ENCODE measurements around the gene PRDM16. TPM values are rescaled to one million over a fixed set of nuclear protein-coding genes. Genes with fewer than 3 reads are reported as not detected.

Gene PRDM16
- total RNA-seq, 1 donor from 2014 or later: not detected

DNA sequence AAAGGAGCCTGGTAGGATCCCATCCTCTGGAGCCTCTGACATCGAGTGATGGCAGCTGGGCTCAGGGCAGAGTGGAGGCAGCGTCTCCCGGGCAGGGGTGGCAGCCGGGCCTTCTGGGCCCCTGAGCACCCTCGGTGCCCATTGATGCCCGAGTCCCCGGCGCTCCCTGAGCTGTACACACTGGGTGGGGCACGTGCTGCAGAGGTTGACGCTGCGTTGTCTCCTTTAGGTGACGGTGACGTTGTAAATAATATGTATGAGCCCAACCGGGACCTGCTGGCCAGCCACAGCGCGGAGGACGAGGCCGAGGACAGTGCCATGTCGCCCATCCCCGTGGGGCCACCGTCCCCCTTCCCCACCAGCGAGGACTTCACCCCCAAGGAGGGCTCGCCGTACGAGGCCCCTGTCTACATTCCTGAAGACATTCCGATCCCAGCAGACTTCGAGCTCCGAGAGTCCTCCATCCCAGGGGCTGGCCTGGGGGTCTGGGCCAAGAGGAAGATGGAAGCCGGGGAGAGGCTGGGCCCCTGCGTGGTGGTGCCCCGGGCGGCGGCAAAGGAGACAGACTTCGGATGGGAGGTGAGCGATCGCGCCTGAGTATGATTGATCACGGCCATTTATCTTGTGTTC lies 117.0 kb downstream of the PRDM16 start:
- peaks cover 2% of the 10 kb centered on the region for H3K27me3 Mint-ChIP-seq (ENCODE audit: low read depth)
- H3K27ac Mint-ChIP-seq: no peak overlapping the region

GRCh38 chr1:3186526-3186921 lies 117.5 kb downstream of the PRDM16 start:
- no peak for DNase-seq (ENCODE audit: low spot score)
- Mint-ChIP-seq H3K4me3 (ENCODE audit: low read depth) (no peak overlapping the region), H3K27ac (no peak overlapping the region), H3K4me1 (ENCODE audit: low read depth) (no peaks in the 10 kb centered on the region), H3K27me3 (ENCODE audit: low read depth) (peaks cover 2% of the 10 kb centered on the region), H3K36me3 (ENCODE audit: low read depth) (no peaks in the 10 kb centered on the region), H3K9me3 (no peaks in the 10 kb centered on the region)
- intact Hi-C loops (cut with micrococcal nuclease): no loop called here

More for the DNA sequence above, 117.0 kb downstream of the PRDM16 start:
- no peaks in the 10 kb centered on the region for H3K36me3 Mint-ChIP-seq (ENCODE audit: low read depth)
- H3K4me1 Mint-ChIP-seq (ENCODE audit: low read depth): no peaks in the 10 kb centered on the region
- DNase-seq (ENCODE audit: low spot score): no peak
- no peaks in the 10 kb centered on the region for H3K9me3 Mint-ChIP-seq
- intact Hi-C loops (cut with micrococcal nuclease): no loop called here
- H3K4me3 Mint-ChIP-seq (ENCODE audit: low read depth): no peak overlapping the region

- intact Hi-C loops (cut with micrococcal nuclease): no loop called here
- H3K9me3 Mint-ChIP-seq: no peaks in the 10 kb centered on the region
- no peak for DNase-seq (ENCODE audit: low spot score)
- no peaks in the 10 kb centered on the region for H3K36me3 Mint-ChIP-seq (ENCODE audit: low read depth)
- no peaks in the 10 kb centered on the region for H3K4me1 Mint-ChIP-seq (ENCODE audit: low read depth)
- no peak overlapping the region for H3K4me3 Mint-ChIP-seq (ENCODE audit: low read depth)
- peaks cover 2% of the 10 kb centered on the region for H3K27me3 Mint-ChIP-seq (ENCODE audit: low read depth)
- H3K27ac Mint-ChIP-seq: no peak overlapping the region
Measured at GRCh38 chr1:3187415-3188149, 118.6 kb downstream of the PRDM16 start.

GRCh38 chr1:3188150-3188971 lies 119.4 kb downstream of the PRDM16 start:
- Mint-ChIP-seq H3K27ac (no peak overlapping the region), H3K36me3 (ENCODE audit: low read depth) (no peaks in the 10 kb centered on the region), H3K27me3 (ENCODE audit: low read depth) (peaks cover 2% of the 10 kb centered on the region), H3K9me3 (no peaks in the 10 kb centered on the region), H3K4me3 (ENCODE audit: low read depth) (no peak overlapping the region), H3K4me1 (ENCODE audit: low read depth) (no peaks in the 10 kb centered on the region)
- DNase-seq (ENCODE audit: low spot score): no peak
- intact Hi-C loops (cut with micrococcal nuclease): no loop called here

DNA sequence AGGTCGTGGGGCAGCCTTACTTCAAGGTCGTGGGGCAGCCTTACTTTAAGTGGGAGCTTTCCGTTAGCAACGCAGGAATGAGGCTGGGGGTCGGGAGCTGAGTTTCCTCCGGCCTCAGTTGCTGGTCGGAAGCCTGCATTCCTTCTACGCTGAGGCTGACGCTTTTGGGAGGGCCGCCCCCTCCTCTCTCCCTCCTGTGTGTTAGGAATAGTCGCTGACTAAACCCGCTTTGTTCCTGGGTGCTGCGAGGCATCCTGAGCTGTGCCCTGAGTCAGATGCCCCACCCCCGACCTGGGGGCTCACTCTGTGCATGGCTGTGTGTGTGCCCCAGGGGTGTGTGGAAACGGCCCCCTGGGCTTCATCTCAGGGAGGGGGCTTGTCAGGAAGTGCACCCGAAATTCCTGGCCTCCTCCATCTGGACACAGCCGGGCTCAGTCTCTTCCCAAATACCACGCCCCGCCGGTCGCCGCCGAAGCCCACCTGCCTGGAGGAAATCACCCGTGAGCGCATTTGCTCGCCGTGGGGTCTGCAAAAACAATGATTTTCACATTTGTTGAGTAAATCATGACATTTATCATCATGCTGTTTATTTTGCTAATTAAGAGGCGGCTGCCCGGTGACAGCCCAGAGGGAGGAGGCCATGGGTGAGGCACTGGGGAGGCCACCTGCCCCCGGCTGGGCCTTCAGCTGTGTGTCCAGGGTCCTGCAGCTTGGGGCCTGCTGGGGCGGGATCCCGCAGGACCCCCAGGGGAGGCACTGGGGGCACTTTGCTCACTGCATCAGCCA lies 121.4 kb downstream of the PRDM16 start:
- Mint-ChIP-seq H3K36me3 (ENCODE audit: low read depth) (no peaks in the 10 kb centered on the region), H3K4me3 (ENCODE audit: low read depth) (no peak overlapping the region), H3K4me1 (ENCODE audit: low read depth) (no peaks in the 10 kb centered on the region), H3K27me3 (ENCODE audit: low read depth) (no peaks in the 10 kb centered on the region), H3K27ac (no peak overlapping the region), H3K9me3 (no peaks in the 10 kb centered on the region)
- intact Hi-C loops (cut with micrococcal nuclease): no loop called here
- no peak for DNase-seq (ENCODE audit: low spot score)

- Mint-ChIP-seq H3K4me3 (ENCODE audit: low read depth) (no peak overlapping the region), H3K4me1 (ENCODE audit: low read depth) (no peaks in the 10 kb centered on the region), H3K27ac (no peak overlapping the region), H3K9me3 (no peaks in the 10 kb centered on the region), H3K27me3 (ENCODE audit: low read depth) (no peaks in the 10 kb centered on the region), H3K36me3 (ENCODE audit: low read depth) (no peaks in the 10 kb centered on the region)
- intact Hi-C loops (cut with micrococcal nuclease): no loop called here
- DNase-seq (ENCODE audit: low spot score): no peak
Measured at GRCh38 chr1:3192361-3192760, 123.4 kb downstream of the PRDM16 start.

DNA sequence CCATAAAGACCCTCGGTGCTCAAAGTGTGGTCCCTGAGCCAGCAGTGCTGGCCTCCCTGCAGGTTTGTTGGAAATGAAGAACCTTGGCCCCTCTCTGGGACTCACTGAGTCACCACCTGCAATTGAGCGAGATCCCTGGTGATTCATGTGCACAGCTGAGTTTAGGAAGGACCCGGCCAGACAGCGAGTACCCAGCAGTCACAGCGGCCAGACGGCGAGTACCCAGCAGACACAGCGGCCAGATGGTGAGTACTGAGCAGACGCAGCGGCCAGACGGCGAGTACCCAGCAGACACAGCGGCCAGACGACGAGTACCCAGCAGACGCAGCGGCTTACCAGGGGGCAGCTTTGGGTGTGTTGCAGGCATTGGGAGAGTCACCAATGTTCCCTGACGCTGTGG lies 123.8 kb downstream of the PRDM16 start:
- H3K27ac Mint-ChIP-seq: no peak overlapping the region
- DNase-seq (ENCODE audit: low spot score): no peak
- intact Hi-C loops (cut with micrococcal nuclease): no loop called here
- no peaks in the 10 kb centered on the region for H3K36me3 Mint-ChIP-seq (ENCODE audit: low read depth)
- no peaks in the 10 kb centered on the region for H3K27me3 Mint-ChIP-seq (ENCODE audit: low read depth)
- no peak overlapping the region for H3K4me3 Mint-ChIP-seq (ENCODE audit: low read depth)
- H3K9me3 Mint-ChIP-seq: no peaks in the 10 kb centered on the region
- no peaks in the 10 kb centered on the region for H3K4me1 Mint-ChIP-seq (ENCODE audit: low read depth)

- Mint-ChIP-seq H3K27me3 (ENCODE audit: low read depth) (no peaks in the 10 kb centered on the region), H3K36me3 (ENCODE audit: low read depth) (no peaks in the 10 kb centered on the region), H3K9me3 (no peaks in the 10 kb centered on the region), H3K4me1 (ENCODE audit: low read depth) (no peaks in the 10 kb centered on the region), H3K4me3 (ENCODE audit: low read depth) (no peak overlapping the region), H3K27ac (no peak overlapping the region)
- intact Hi-C loops (cut with micrococcal nuclease): no loop called here
- DNase-seq (ENCODE audit: low spot score): no peak
Measured at GRCh38 chr1:3193811-3194210, 124.8 kb downstream of the PRDM16 start.

- Mint-ChIP-seq H3K27me3 (ENCODE audit: low read depth) (no peaks in the 10 kb centered on the region), H3K36me3 (ENCODE audit: low read depth) (no peaks in the 10 kb centered on the region), H3K4me1 (ENCODE audit: low read depth) (no peaks in the 10 kb centered on the region), H3K9me3 (no peaks in the 10 kb centered on the region), H3K27ac (no peak overlapping the region), H3K4me3 (ENCODE audit: low read depth) (no peak overlapping the region)
- DNase-seq (ENCODE audit: low spot score): no peak
- intact Hi-C loops (cut with micrococcal nuclease): no loop called here
Measured at GRCh38 chr1:3194760-3195479, 125.9 kb downstream of the PRDM16 start.

DNA sequence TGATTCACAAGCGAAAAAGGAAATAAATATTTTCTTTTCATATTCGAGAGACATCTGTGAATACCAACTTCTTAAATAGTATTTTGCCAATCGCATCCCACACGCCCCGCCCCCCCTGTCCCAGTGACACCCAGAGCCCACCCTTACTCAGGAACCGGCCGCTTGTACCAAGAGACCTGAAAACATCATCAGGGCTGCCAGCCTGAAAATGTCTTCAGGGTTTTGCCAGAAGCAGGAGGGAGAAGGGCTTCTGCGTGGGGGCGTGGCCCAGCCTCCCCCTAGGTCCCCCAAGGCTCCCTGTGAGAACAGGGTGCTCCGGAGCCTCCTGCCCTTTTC lies 126.4 kb downstream of the PRDM16 start:
- H3K4me3 Mint-ChIP-seq (ENCODE audit: low read depth): no peak overlapping the region
- H3K27me3 Mint-ChIP-seq (ENCODE audit: low read depth): no peaks in the 10 kb centered on the region
- H3K4me1 Mint-ChIP-seq (ENCODE audit: low read depth): no peaks in the 10 kb centered on the region
- H3K36me3 Mint-ChIP-seq (ENCODE audit: low read depth): no peaks in the 10 kb centered on the region
- intact Hi-C loops (cut with micrococcal nuclease): no loop called here
- H3K9me3 Mint-ChIP-seq: no peaks in the 10 kb centered on the region
- no peak for DNase-seq (ENCODE audit: low spot score)
- H3K27ac Mint-ChIP-seq: no peak overlapping the region

GRCh38 chr1:3195966-3196515 lies 127.0 kb downstream of the PRDM16 start:
- H3K4me1 Mint-ChIP-seq (ENCODE audit: low read depth): no peaks in the 10 kb centered on the region
- no peaks in the 10 kb centered on the region for H3K36me3 Mint-ChIP-seq (ENCODE audit: low read depth)
- no peaks in the 10 kb centered on the region for H3K27me3 Mint-ChIP-seq (ENCODE audit: low read depth)
- DNase-seq (ENCODE audit: low spot score): no peak
- H3K4me3 Mint-ChIP-seq (ENCODE audit: low read depth): no peak overlapping the region
- H3K27ac Mint-ChIP-seq: no peak overlapping the region
- intact Hi-C loops (cut with micrococcal nuclease): no loop called here
- no peaks in the 10 kb centered on the region for H3K9me3 Mint-ChIP-seq

All from activated T-helper 2 cell treated with anti-CD3 and anti-CD28 coated beads, Interferon-gamma antibody, Interleukin-2, Interleukin-4, amounts not matched to agents 10 μg/mL and 5 μg/mL and 100 μg/mL, durations not matched to agents 14 hours and 24 hours and 36 hours (primary cell).